Urinary bladder (tissue), 4 donors: ENCODE data around the gene CRYBA2. TPM values are rescaled to one million over a fixed set of nuclear protein-coding genes. Genes with fewer than 3 reads are reported as not detected.
A peak's percentile ranks its signal among the peaks of the same experiment; 100 is the strongest.

ENCODE experiments used
- DNase-seq: peaks from one replicate; pipeline ENCODE4 v3.0.0-alpha.2; 2015; ENCODE audit errors: extremely low spot score
- H3K27ac ChIP-seq: one replicate; pipeline ENCODE4 v1.5.1; 2013; ENCODE audit warnings: low read depth, mild to moderate bottlenecking, moderate library complexity
- H3K36me3 ChIP-seq: one replicate; pipeline ENCODE4 v1.6.1; 2013; ENCODE audit warnings: mild to moderate bottlenecking, moderate library complexity; ENCODE audit not compliant: insufficient read depth
- H3K4me1 ChIP-seq: one replicate; pipeline ENCODE4 v1.6.1; 2013; ENCODE audit warnings: mild to moderate bottlenecking, moderate library complexity; ENCODE audit not compliant: insufficient read depth
- H3K4me3 ChIP-seq: one replicate; pipeline ENCODE4 v1.5.1; 2013; ENCODE audit warnings: low read depth, low read length
- WGBS: extraction: QIAGEN DNeasy Blood & Tissue Kit; methylation state at CpG from one replicate; pipeline ENCODE4 v1.1.7; 2013; 5-methylcytosine and 5-hydroxymethylcytosine counted together
- polyA plus RNA-seq: library from polyadenylated mRNA; stranded (reverse); fragments of 200-250 nt; gene quantifications from one replicate; pipeline ENCODE4 v1.2.3, GENCODE V29; 2013
- small RNA-seq: library from RNA; depleted of rRNA; stranded (forward); fragments of <200 nt; gene quantifications from one replicate; pipeline ENCODE3, GENCODE V24; 2014
- total RNA-seq: library from RNA; depleted of rRNA; stranded (reverse); fragments of >200 nt; gene quantifications from one replicate; pipeline ENCODE4 v1.2.3, GENCODE V29; 2014
- donor health status: healthy with polysubstance abuse.
- donor health status: healthy.

CRYBA2 gene
- total and polyA plus RNA-seq, 2 donors = not detected

- no peak for DNase-seq
- no peaks in the 10 kb centered on the region for H3K4me1 ChIP-seq
- WGBS = 26% methylated on average over 1 of the region's 1 CpG
Measured at GRCh38 chr2:218956039-218956438, 37.2 kb downstream of the CRYBA2 start.

GRCh38 chr2:218954541-218955300 is 38.5 kb downstream of the CRYBA2 start:
- no peak overlapping the region for H3K4me3 ChIP-seq
- WGBS = 72% methylated on average over 8 of the region's 8 CpGs
- H3K36me3 ChIP-seq = no peaks in the 10 kb centered on the region
- H3K4me1 ChIP-seq = no peaks in the 10 kb centered on the region
- H3K27ac ChIP-seq = no peak overlapping the region
- no peak for DNase-seq

More at GRCh38 chr2:218956039-218956438, 37.2 kb downstream of the CRYBA2 start:
- Histone ChIP-seq H3K36me3 (no peaks in the 10 kb centered on the region), H3K4me3 (no peak overlapping the region), H3K27ac (no peak overlapping the region)

- H3K4me3 ChIP-seq = no peak overlapping the region
- no peak for DNase-seq
- H3K27ac ChIP-seq = no peak overlapping the region
- no peaks in the 10 kb centered on the region for H3K36me3 ChIP-seq
- no peaks in the 10 kb centered on the region for H3K4me1 ChIP-seq
- WGBS = 66% methylated on average over 18 of the region's 18 CpGs
Measured at GRCh38 chr2:218953366-218953954, 39.8 kb downstream of the CRYBA2 start.

GRCh38 chr2:218952160-218952559 is 41.1 kb downstream of the CRYBA2 start:
- Histone ChIP-seq H3K4me1 (no peaks in the 10 kb centered on the region), H3K27ac (no peak overlapping the region), H3K4me3 (no peak overlapping the region), H3K36me3 (no peaks in the 10 kb centered on the region)
- no peak for DNase-seq
- 90% methylated on average over 7 of the region's 7 CpGs for WGBS

- 85% methylated on average over 1 of the region's 1 CpG for WGBS
- H3K4me1 ChIP-seq = no peaks in the 10 kb centered on the region
- no peak for DNase-seq
- H3K27ac ChIP-seq = no peak overlapping the region
- no peaks in the 10 kb centered on the region for H3K36me3 ChIP-seq
- no peak overlapping the region for H3K4me3 ChIP-seq
Measured at GRCh38 chr2:218946621-218947020, 46.6 kb downstream of the CRYBA2 start.

GRCh38 chr2:218944759-218945404 is 48.3 kb downstream of the CRYBA2 start:
- Histone ChIP-seq H3K4me3 (no peak overlapping the region), H3K36me3 (no peaks in the 10 kb centered on the region), H3K4me1 (no peaks in the 10 kb centered on the region), H3K27ac (no peak overlapping the region)
- no peak for DNase-seq
- WGBS = 71% methylated on average over 1 of the region's 1 CpG

Small RNA genes within 50 kb of the gene (small RNA-seq; reads per million reads assigned to genes)
- 31.4 reads per million, percentile 96 among the genes with 10 or more reads in this experiment for gene MIR375

Other genes with a start within 250 kb of the CRYBA2 start
- gene CYP27A1, start 211.3 kb downstream of the CRYBA2 start, total RNA-seq = 10.3 TPM
- 41.1 TPM for gene CYP27A1, start 211.3 kb downstream of the CRYBA2 start, polyA plus RNA-seq
- 1.2 TPM for gene PRKAG3, start 161.6 kb downstream of the CRYBA2 start, total RNA-seq
- gene PRKAG3, start 161.6 kb downstream of the CRYBA2 start, polyA plus RNA-seq = not detected
- gene WNT6, start 133.6 kb downstream of the CRYBA2 start, total RNA-seq = 0.16 TPM
- gene WNT6, start 133.6 kb downstream of the CRYBA2 start, polyA plus RNA-seq = 3.0 TPM
- gene WNT10A, start 112.6 kb downstream of the CRYBA2 start, total RNA-seq = 1.9 TPM
- gene WNT10A, start 112.6 kb downstream of the CRYBA2 start, polyA plus RNA-seq = 1.2 TPM
- gene CDK5R2, start 33.8 kb downstream of the CRYBA2 start, total RNA-seq = 0.16 TPM
- 0.23 TPM for gene CDK5R2, start 33.8 kb downstream of the CRYBA2 start, polyA plus RNA-seq
- gene FEV, start 8.2 kb downstream of the CRYBA2 start, total RNA-seq = not detected
- not detected for gene FEV, start 8.2 kb downstream of the CRYBA2 start, polyA plus RNA-seq
- gene CFAP65, start 48.1 kb upstream of the CRYBA2 start, total RNA-seq = not detected
- gene CFAP65, start 48.1 kb upstream of the CRYBA2 start, polyA plus RNA-seq = not detected
- not detected for gene IHH, start 67.5 kb upstream of the CRYBA2 start, total RNA-seq
- gene IHH, start 67.5 kb upstream of the CRYBA2 start, polyA plus RNA-seq = 0.13 TPM
- 13.3 TPM for gene NHEJ1, start 167.4 kb upstream of the CRYBA2 start, total RNA-seq
- gene NHEJ1, start 167.4 kb upstream of the CRYBA2 start, polyA plus RNA-seq = 17.6 TPM
- 2.2 TPM for gene SLC23A3, start 176.6 kb upstream of the CRYBA2 start, total RNA-seq
- 0.79 TPM for gene SLC23A3, start 176.6 kb upstream of the CRYBA2 start, polyA plus RNA-seq
- 23.0 TPM for gene CNPPD1, start 183.5 kb upstream of the CRYBA2 start, total RNA-seq
- gene CNPPD1, start 183.5 kb upstream of the CRYBA2 start, polyA plus RNA-seq = 77.7 TPM
- gene RETREG2, start 184.9 kb upstream of the CRYBA2 start, total RNA-seq = 34.7 TPM
- gene RETREG2, start 184.9 kb upstream of the CRYBA2 start, polyA plus RNA-seq = 65.4 TPM
- 15.3 TPM for gene ZFAND2B, start 213.4 kb upstream of the CRYBA2 start, total RNA-seq
- gene ZFAND2B, start 213.4 kb upstream of the CRYBA2 start, polyA plus RNA-seq = 38.2 TPM
- 25.7 TPM for gene ABCB6, start 225.5 kb upstream of the CRYBA2 start, total RNA-seq
- 54.8 TPM for gene ABCB6, start 225.5 kb upstream of the CRYBA2 start, polyA plus RNA-seq
- 20.7 TPM for gene ATG9A, start 236.2 kb upstream of the CRYBA2 start, total RNA-seq
- gene ATG9A, start 236.2 kb upstream of the CRYBA2 start, polyA plus RNA-seq = 54.6 TPM
- gene ANKZF1, start 236.4 kb upstream of the CRYBA2 start, total RNA-seq = 30.6 TPM
- gene ANKZF1, start 236.4 kb upstream of the CRYBA2 start, polyA plus RNA-seq = 22.3 TPM